Measurements from ENCODE around the gene JUN.

The JUN gene

DNA sequence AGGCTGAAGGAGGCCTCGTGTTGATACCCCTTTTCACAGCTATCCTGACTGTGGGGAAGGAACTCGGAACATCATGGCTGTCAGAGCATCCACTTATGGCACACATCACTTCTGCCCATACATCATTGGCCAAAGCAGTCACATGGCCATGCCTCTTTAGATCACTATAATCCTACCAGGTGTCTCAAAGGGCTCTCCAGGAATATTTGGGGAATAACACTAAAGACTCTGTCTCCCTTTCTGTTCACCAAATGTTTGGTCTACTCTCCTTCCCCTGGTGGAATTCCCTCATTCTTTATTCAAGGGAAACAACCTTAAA is 3.0 kb upstream of the JUN start:
- TF ChIP-seq, protein P1, sequence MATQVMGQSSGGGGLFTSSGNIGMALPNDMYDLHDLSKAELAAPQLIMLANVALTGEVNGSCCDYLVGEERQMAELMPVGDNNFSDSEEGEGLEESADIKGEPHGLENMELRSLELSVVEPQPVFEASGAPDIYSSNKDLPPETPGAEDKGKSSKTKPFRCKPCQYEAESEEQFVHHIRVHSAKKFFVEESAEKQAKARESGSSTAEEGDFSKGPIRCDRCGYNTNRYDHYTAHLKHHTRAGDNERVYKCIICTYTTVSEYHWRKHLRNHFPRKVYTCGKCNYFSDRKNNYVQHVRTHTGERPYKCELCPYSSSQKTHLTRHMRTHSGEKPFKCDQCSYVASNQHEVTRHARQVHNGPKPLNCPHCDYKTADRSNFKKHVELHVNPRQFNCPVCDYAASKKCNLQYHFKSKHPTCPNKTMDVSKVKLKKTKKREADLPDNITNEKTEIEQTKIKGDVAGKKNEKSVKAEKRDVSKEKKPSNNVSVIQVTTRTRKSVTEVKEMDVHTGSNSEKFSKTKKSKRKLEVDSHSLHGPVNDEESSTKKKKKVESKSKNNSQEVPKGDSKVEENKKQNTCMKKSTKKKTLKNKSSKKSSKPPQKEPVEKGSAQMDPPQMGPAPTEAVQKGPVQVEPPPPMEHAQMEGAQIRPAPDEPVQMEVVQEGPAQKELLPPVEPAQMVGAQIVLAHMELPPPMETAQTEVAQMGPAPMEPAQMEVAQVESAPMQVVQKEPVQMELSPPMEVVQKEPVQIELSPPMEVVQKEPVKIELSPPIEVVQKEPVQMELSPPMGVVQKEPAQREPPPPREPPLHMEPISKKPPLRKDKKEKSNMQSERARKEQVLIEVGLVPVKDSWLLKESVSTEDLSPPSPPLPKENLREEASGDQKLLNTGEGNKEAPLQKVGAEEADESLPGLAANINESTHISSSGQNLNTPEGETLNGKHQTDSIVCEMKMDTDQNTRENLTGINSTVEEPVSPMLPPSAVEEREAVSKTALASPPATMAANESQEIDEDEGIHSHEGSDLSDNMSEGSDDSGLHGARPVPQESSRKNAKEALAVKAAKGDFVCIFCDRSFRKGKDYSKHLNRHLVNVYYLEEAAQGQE (IDR thresholded peaks at IDR 0.05; ENCODE audit: low read depth) = no peak
- TF ChIP-seq, protein P2, sequence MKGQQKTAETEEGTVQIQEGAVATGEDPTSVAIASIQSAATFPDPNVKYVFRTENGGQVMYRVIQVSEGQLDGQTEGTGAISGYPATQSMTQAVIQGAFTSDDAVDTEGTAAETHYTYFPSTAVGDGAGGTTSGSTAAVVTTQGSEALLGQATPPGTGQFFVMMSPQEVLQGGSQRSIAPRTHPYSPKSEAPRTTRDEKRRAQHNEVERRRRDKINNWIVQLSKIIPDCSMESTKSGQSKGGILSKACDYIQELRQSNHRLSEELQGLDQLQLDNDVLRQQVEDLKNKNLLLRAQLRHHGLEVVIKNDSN (IDR thresholded peaks at IDR 0.05) = peak; percentile 42; the same call in 1 of the 2 replicates

DNA sequence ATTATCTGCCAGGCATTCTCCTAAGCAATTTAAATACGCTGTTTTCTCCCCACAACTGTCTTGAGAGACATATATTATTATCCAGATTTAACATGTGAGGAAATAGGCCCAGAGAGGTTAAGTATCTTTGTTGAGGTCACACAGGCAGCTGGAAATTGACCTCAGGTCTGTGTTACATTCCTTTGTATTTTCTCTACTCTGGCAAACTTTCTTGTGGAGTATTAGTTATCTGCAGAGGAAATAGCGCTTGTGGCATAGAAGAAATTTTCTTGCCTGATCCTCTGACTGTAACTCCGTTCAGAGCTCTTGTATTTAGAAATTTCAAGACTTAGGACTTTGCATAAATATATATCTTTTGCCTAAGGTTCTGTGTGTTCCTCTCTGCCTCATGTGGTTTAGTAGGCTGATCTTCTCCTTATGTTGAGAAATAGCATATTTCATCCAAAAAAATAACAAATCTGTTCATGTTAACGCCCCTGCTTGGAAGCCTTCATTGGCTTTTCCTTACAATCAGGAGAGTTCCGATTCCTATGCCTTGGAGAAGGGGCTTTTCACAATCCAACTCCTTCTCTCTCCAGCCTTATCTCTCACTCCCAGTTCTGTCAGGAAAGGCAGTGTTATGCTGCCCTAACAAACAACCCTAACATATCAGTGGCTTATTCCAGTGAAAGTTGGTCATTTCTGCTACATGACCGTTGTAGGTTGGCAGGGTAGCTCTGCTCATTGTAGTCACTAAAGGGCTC is 2.5 kb upstream of the JUN start:
- TF ChIP-seq RAD21 (IDR thresholded peaks at IDR 0.05; ENCODE audit: low read depth) (no peak), CEBPB (IDR thresholded peaks at IDR 0.05) (no peak), TEAD4 (IDR thresholded peaks at IDR 0.05) (no peak), EP300 (IDR thresholded peaks at IDR 0.05; ENCODE audit: borderline replicate concordance) (no peak), TCF12 (IDR thresholded peaks at IDR 0.05; ENCODE audit: low read depth) (no peak), FOXM1 (IDR thresholded peaks at IDR 0.05; ENCODE audit: borderline replicate concordance, low read depth) (no peak)
- TF ChIP-seq, protein P2 (IDR thresholded peaks at IDR 0.05) = no peak
- TF ChIP-seq, protein P3, sequence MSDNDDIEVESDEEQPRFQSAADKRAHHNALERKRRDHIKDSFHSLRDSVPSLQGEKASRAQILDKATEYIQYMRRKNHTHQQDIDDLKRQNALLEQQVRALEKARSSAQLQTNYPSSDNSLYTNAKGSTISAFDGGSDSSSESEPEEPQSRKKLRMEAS (IDR thresholded peaks at IDR 0.05) = no peak

DNA sequence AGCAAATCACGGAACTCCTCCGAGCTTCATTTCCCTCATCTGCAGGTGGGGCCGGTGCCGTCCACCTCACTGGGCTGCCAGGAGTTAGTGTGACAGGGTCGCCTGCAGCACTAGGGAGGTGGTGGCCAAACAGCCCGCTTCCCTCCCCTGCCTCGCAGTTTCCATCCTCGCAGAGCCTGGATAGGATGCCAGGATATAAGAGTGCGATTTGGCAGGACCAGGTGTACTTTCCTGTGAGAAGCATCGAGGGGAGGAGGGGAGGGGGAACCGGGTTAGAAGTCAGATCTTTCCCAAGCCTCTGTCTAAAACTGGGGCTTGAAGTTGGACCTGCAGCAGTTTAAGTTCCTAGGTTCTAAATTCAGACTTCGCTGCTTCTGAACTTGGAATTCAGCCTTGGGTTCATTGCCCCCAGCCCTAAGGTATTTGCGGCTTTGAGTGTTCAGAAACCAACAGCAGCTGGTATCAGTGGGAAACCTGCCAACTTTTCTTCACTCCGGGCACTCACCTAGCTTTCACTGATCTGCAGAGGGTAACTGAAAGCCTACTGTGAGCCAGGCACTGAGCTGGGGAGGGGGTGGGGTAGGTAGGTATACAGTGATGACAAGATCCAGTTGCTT is 1.7 kb upstream of the JUN start:
- TF ChIP-seq FOXM1 (IDR thresholded peaks at IDR 0.05; ENCODE audit: borderline replicate concordance, low read depth) (no peak), NFIC (IDR thresholded peaks at IDR 0.05) (peak; percentile 52; the same call in 1 of the 2 replicates), TAF1 (IDR thresholded peaks at IDR 0.05; ENCODE audit: low read depth) (no peak), EP300 (IDR thresholded peaks at IDR 0.05; ENCODE audit: borderline replicate concordance) (no peak)
- TF ChIP-seq, protein P3 (IDR thresholded peaks at IDR 0.05) = no peak

DNA sequence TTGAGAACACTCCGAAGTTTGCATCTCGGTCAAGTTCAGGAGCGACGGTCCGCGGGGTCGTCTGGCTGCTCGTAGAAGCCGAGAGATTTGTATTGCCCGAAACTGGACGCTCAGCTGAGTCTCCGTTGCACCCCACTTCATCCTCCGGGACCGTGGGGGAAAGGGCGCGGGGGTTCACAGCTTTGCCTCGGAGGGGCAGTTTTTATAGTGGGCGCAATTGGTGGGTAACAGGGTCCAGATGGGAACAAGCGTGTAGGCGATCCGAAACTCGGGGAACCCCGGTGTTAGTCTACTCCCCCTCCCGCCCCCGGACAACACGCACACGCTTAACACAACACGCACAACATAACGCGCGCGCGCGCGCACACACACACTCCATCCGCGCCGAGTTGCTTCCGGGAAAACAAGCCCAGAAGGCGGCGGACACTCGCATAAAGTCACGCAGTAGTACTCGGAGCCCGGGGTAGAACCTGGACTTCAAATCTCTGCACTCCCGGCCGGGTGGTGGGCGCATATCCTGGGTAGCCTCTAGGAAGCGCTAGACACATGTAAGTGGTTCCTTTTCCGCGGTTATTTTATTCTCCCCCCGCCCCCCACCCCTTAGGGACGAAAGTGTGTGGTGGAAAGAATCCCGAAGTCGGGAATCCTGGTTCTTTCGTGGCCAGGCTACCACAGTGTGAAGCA is 1.1 kb upstream of the JUN start:
- TF ChIP-seq TAF1 (IDR thresholded peaks at IDR 0.05; ENCODE audit: low read depth) = peak; percentile 43; the same call in 1 of the 2 replicates
- TF ChIP-seq TEAD4 (IDR thresholded peaks at IDR 0.05) = no peak
- peak; percentile 52; the same call in 1 of the 2 replicates for TF ChIP-seq ZBTB7A (IDR thresholded peaks at IDR 0.05; ENCODE audit: low read depth)
- peak; percentile 63 for TF ChIP-seq RAD21 (IDR thresholded peaks at IDR 0.05; ENCODE audit: low read depth)

DNA sequence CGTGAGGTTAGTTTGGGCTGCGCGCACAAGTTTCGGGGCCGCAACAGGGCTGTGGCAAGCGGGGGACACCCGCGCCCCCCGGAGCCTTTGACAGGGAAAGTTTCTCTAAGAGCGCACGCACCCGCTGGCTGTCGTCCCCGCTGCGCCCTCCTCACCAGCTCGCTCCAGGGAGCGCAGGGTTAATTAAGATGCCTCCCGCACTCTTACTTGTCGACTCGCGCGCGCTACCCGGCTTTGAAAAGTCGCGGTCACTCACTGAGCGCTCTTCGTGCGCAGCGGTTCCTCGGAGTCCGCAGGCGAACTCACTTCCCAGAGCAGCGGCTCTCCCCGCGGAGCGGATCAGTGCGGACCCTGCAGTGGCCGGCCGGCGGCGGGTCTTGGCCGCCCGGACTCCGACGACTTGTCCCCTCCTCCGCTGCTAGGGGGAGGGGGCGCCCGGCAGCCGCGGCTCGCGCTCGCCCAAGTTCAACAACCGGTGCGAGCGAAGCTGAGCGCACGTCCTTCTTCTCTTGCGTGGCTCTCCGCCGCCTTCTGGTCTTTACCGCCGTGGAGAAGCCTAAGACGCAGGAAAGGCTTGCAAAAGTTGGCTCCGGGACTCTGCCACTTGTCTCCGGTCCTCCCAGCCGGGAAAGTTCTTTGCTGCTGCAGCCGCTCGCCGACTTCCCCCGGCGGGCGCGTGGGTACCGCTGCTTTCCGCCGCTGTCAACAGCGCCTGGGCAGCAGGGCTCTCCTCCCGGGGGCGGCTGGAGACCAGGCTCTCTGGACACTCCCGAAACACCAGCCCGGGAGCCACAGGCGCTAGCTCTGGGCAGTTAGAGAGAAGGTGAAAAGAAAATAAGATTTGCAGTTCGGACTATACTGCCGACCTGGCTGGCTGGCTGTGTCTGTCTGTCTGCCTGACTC is 506 bp downstream of the JUN start:
- TF ChIP-seq, protein P3 (IDR thresholded peaks at IDR 0.05) = peak; percentile 8; the same call in 1 of the 2 replicates
- no peak for TF ChIP-seq CEBPB (IDR thresholded peaks at IDR 0.05)

DNA sequence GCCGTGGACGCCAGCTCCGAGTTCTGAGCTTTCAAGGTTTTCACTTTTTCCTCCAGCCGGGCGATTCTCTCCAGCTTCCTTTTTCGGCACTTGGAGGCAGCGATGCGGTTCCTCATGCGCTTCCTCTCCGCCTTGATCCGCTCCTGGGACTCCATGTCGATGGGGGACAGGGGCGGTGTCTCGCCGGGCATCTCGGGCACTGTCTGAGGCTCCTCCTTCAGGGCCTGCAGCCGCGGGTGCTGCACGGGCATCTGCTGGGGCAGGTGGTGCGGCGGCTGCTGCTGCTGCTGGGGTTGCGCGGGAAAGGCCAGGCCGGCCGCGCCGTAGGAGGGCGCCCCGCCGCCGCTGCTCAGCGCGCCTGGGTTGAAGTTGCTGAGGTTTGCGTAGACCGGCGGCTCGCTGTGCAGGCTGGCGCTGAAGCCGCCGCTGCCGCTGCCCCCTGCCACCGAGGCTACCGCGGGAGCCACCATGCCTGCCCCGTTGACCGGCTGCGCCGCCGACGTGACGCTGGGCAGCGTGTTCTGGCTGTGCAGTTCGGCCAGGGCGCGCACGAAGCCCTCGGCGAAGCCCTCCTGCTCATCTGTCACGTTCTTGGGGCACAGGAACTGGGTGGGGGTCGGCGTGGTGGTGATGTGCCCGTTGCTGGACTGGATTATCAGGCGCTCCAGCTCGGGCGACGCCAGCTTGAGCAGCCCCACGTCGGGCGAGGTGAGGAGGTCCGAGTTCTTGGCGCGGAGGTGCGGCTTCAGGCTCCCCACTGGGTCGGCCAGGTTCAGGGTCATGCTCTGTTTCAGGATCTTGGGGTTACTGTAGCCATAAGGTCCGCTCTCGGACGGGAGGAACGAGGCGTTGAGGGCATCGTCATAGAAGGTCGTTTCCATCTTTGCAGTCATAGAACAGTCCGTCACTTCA is 1.4 kb downstream of the JUN start:
- TF ChIP-seq YY1 (IDR thresholded peaks at IDR 0.05; ENCODE audit: low read depth) = no peak
- no peak for TF ChIP-seq TEAD4 (IDR thresholded peaks at IDR 0.05)
- TF ChIP-seq FOXM1 (IDR thresholded peaks at IDR 0.05; ENCODE audit: borderline replicate concordance, low read depth) = no peak
- TF ChIP-seq, protein P3 (IDR thresholded peaks at IDR 0.05) = no peak
- TF ChIP-seq NFIC (IDR thresholded peaks at IDR 0.05) = no peak
- TF ChIP-seq, protein P1 (IDR thresholded peaks at IDR 0.05; ENCODE audit: low read depth) = no peak
- no peak for TF ChIP-seq EGR1 (IDR thresholded peaks at IDR 0.05)
- no peak for TF ChIP-seq TCF12 (IDR thresholded peaks at IDR 0.05; ENCODE audit: low read depth)
- TF ChIP-seq EP300 (IDR thresholded peaks at IDR 0.05; ENCODE audit: borderline replicate concordance) = no peak
- TF ChIP-seq TAF1 (IDR thresholded peaks at IDR 0.05; ENCODE audit: low read depth) = no peak
- TF ChIP-seq RAD21 (IDR thresholded peaks at IDR 0.05; ENCODE audit: low read depth) = no peak
- TF ChIP-seq, protein P2 (IDR thresholded peaks at IDR 0.05) = no peak
- no peak for TF ChIP-seq ZBTB7A (IDR thresholded peaks at IDR 0.05; ENCODE audit: low read depth)
- TF ChIP-seq CREB1 (IDR thresholded peaks at IDR 0.05; ENCODE audit: low read depth) = no peak

Data from Ishikawa (cell line).